IPS-18c (cell line): Measurements from ENCODE around the gene SEMA7A.

ENCODE experiments used
- H3K4me3 ChIP-seq: 2 replicates; pipeline ENCODE4 v1.7.0; 2013; ENCODE audit warnings: low read depth, mild to moderate bottlenecking, low read length, moderate library complexity; ENCODE audit not compliant: insufficient read depth
- H3K9me3 ChIP-seq: one replicate; pipeline ENCODE4 v1.6.1; 2013; ENCODE audit warnings: mild to moderate bottlenecking, low read length, moderate library complexity; ENCODE audit not compliant: control insufficient read depth, insufficient read depth

The SEMA7A gene

GRCh38 chr15:74386496-74387140 lies 47.1 kb downstream of the SEMA7A start:
- Histone ChIP-seq H3K4me3 (no peak overlapping the region), H3K9me3 (no peaks in the 10 kb centered on the region)

DNA sequence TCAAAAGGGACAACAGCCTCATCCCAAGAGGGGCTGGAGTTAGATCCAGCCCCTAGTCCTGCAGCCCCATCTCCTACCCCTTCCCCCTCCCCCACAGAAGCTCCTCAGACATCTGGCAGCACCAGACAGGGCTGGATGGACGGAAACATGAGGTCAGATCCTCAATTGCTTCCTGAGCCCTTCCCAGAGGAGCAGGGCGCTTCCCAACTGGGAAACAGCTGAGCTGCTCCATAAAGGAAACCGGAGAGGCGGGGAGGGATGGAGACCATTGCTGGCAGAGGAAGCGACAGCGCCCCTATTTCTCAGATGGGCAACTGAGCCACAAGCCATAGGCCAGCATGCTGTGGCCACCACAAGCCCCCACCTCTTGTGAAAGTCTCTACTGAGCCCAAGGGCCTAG lies 48.0 kb downstream of the SEMA7A start:
- H3K4me3 ChIP-seq, result no peak overlapping the region
- no peaks in the 10 kb centered on the region for H3K9me3 ChIP-seq

DNA sequence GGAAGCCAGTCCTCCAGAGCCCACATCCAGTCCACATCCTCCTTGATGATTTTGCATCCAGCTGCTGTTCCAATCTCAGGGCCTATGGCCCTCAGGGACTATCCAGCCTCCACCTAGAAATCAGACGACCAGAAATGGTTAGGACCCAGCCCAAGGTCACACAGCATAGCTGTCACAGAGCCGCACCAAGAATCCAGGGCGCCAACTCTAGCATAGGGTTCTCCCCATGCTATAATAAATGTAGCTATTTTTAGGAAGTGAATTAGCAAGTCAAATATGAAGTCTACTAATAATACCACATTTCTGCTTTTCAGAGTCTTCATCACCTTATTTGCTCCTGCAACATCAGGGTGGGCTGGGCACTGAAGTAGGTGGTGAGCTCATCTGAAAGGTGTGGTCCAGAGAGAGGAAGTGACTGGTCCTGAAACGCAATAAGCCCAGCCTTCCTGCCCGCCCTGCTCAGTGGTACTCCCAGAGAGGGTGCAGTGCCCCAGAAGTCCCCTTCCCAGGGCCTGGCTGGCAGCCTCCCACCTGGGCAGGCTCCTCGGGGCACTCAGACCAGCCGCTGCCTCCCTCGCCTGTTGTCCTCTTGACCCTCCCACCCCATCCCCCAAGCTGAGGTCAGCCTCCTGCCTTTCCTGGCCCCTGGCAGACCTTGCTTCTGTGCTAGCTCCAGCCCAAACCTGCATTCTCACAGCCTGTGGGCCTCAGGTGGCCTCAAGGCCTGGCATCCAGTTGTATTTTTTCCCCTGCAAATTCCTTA lies 48.7 kb downstream of the SEMA7A start:
- Histone ChIP-seq H3K4me3 (no peak overlapping the region), H3K9me3 (no peaks in the 10 kb centered on the region)

DNA sequence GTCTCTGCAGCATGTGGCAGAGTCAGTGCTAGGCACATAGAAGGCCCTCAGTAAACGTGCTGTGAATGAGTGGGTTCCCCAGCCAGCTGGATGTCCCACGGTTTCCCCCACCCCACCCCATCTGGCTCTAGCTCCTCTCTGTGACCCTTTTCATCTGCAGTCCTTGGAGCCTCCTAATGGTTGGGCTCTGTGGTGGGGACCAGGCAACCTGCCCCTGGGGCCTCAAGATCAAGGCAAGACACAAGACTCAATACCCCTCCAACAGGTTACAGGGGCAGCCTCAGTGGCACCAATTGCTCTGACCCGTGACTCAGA lies 49.2 kb downstream of the SEMA7A start:
- no peaks in the 10 kb centered on the region for H3K9me3 ChIP-seq
- H3K4me3 ChIP-seq, result no peak overlapping the region

DNA sequence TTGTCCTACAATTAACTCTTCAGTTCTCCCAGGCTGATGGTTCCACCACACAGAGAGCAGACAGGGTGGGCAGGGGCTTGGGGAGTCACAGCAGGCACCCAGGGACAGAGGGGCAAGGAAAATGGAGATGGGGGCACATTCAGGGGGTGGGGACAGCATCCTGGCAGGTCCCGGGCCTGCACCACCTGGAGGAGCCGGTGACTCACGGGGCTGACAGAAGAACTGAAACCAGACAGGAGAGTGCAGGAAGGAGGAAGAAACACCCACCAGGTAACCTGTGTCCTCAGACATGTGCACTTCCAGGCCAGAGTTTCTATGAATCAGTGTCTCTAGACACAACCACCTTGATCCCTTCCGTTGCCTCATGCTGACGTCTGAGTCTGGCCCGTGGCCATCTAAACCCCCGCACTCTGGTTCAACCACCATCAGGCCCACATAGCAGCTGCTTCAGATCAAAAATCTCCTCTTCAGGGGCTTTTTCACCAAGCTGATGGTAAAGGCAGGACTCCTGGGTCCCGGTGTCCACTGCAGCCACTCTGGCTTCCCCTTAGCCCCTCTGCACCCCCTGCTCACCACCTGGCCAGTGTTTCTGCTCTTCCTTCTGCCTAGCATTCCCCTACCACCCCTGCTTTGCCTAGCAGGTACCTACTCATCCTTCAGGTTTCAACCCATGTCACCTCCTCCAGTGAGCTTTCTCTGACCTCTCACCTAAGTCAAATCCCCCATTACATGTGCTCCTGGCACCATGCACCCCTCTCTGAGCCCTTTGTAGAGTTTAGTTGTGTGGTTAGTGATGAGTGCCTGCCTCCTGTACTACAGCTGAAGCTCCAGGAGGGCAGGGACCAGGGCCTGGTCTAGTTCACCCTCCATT lies 49.8 kb downstream of the SEMA7A start:
- Histone ChIP-seq H3K9me3 (no peaks in the 10 kb centered on the region), H3K4me3 (no peak overlapping the region)

- Histone ChIP-seq H3K9me3 (no peaks in the 10 kb centered on the region), H3K4me3 (no peak overlapping the region)
Measured at GRCh38 chr15:74383286-74383685, 50.5 kb downstream of the SEMA7A start.

- Histone ChIP-seq H3K9me3 (no peaks in the 10 kb centered on the region), H3K4me3 (no peak overlapping the region)
Measured at GRCh38 chr15:74382004-74382816, 51.5 kb downstream of the SEMA7A start.

DNA sequence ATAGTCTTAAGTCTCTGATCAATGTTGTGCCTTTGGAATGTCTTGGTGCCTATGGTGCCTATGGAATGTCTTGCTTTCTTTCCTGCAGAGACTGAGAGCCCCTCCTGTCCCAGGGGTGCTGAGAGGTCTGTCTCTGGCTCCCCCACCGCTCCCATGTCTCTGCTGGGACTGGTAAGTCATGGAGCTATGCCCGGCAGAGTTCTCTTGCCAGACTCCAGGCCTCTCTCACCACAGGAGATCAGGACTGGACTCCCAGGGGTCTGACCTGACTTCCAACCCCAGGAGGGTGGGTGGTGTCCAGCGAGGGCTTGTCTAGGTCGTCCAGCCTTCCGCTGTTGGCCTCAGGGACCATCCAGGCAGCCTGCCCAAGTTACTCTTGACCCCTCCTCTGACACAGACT lies 52.3 kb downstream of the SEMA7A start:
- H3K4me3 ChIP-seq, result no peak overlapping the region
- no peaks in the 10 kb centered on the region for H3K9me3 ChIP-seq

- H3K4me3 ChIP-seq, result no peak overlapping the region
- no peaks in the 10 kb centered on the region for H3K9me3 ChIP-seq
Measured at GRCh38 chr15:74381190-74381453, 52.6 kb downstream of the SEMA7A start.

GRCh38 chr15:74380361-74381189 lies 53.2 kb downstream of the SEMA7A start:
- H3K4me3 ChIP-seq, result no peak overlapping the region

GRCh38 chr15:74378848-74379247 lies 54.9 kb downstream of the SEMA7A start:
- Histone ChIP-seq H3K4me3 (no peak overlapping the region), H3K9me3 (no peaks in the 10 kb centered on the region)

More at GRCh38 chr15:74380361-74381189, 53.2 kb downstream of the SEMA7A start:
- no peaks in the 10 kb centered on the region for H3K9me3 ChIP-seq

DNA sequence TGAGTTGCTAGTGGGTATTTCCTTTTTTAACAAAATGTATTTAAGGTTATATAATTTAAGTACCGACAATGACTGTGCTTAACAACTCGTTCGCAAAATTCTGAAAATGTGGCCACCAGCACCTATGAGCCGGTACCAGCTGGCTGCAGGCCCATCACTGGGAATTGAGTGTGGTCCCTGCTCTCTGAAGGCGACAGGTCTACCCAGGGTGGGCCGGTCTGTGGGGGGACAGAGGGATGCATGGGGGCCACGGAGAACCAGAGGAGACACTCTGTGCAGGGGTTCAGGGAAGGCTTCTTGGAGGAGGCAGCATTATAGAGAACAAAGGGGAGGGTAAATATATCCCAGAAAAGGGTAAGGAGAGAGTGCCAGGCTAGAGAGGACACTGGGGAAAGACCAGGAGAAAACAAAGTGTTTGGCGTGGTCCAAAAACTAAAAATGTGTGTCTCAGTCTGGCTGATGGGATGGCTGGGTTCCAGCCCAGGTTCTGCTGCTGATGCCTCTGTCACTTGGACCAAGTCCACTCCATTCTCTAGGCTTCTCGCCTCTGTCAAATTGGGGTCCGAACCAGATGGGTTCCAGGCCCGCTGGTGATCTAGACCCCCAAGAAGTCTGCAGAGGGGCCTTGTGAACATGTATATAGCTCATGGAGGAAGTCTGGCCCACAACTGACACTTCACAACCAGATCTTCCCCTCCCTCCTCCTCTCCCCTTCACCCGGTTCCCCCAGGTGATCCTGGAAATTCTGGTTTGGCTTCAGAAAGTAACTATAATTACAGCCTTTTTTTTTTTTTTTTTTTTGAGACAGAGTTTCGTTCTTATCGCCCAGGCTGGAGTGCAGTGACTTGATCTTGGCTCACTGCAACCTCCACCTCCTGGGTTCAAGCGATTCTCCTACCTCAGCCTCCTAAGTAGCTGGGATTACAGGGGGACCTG lies 55.7 kb downstream of the SEMA7A start:
- Histone ChIP-seq H3K4me3 (no peak overlapping the region), H3K9me3 (no peaks in the 10 kb centered on the region)

DNA sequence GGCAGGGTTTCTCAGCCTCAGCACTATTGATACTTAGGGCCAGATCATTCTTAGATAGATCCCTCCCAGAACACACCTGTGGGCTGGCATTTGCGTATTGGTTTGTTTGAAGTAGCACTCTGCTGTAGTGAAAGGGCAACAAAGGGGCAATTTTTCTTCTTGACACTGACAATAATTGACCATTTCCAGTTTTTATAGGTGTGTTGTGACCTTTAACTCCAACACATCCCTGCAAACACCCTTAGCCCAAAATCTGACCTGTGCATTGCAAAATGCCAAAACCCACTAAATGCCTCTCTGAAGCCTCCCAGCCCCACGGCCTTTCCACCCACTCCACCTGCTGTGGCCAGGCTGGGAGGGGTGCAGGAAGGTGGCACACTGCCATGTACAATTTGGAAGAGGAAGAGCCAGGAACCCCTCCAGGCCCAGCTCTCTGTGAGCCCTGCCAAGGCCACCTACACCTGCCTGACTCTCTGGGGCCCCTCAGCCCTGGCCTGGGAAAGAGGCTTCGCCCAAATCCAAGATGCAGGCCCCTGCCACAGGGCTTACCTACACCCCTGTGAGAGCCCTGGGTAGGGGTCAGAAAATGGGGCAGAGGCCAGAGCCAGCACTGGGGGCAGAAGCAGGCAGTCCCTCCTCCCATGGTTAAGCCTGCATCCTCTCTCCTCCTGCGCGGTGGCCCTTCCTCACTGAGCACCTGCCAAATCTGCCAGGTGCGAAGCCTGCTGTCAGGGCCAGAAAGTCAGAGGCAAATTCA lies 56.8 kb downstream of the SEMA7A start:
- Histone ChIP-seq H3K4me3 (no peak overlapping the region), H3K9me3 (no peaks in the 10 kb centered on the region)

DNA sequence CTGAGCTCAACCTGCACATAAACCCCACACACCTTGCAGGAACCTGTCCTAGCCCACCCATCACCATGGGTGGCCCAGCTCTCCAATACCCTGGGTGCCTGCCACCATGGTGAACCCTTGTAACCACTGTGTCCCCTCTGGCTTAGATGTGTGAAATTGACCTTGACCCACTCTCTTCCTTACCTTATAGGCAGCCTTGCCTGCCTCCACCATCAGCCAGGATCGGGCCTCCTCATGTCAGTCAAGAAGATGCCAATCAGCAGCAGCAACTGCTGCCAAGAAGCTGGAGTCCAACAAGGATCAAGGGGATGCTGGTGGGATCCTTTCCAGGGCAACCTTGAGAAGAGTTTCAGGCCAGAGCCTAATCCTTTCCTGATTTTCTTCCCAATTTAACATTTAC lies 57.5 kb downstream of the SEMA7A start:
- no peak overlapping the region for H3K4me3 ChIP-seq
- H3K9me3 ChIP-seq, result no peaks in the 10 kb centered on the region

GRCh38 chr15:74375303-74375693 lies 58.5 kb downstream of the SEMA7A start:
- Histone ChIP-seq H3K9me3 (no peaks in the 10 kb centered on the region), H3K4me3 (peak overlapping the region; percentile 73; the same call in 1 of the 2 replicates)
